ENCODE results near the gene SHROOM1.

The SHROOM1 gene

DNA sequence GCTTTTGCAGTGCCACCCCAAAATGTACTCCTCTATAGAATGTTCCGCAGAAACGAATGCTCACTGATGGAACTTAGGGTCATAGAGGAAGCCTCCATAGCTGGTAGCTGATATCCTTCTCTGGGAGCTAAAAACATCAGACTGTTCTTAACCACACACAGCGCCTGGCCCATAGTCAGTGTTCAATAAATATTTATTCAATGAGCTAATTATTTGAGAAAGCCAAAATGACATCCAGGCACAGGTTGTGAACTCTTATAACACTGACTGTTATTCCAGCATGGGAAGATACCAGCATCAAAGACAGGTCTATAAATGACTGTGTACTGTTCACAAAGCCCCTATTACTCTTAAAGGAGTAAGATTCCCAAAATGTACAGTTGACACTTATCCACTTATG, 22.9 kb upstream of the SHROOM1 start:
- DNase-seq: no peak

DNA sequence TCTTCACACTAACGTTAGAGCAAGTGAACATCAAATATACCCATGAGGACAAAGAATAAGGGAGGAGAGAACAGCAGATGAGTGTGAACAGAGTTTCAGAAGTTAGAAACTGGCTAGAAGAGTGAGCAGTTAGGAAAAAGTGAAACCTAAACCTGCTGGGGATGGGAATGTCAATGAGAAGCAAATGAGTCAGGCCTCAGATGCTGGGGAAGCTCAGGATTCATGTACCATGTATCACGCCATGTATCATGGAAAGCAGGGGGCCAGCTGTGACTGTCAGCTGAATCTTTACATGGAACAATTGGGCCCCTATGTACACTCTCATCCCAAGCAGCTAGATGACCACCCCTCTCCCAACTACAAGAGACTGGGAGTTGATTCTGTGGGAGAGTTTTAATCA, 19.6 kb upstream of the SHROOM1 start:
- no peak for DNase-seq

DNA sequence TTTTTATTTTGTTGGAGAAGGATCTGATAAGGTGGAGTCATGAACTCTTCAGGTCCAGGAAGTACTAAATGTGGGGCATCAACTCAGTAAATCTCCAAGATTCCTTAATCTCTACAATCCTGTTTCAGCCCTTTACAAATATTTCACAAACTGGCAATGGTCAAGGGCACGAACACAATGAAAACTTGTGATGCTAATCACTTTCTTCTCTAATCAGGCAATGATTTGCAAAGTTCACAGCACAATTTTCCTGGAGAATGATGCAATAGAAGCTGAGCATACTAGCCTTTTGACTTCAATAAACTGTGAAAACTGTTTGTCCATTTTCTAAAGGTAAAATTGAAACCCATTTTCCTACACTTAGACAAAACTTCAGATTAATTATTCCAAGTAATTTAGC, 18.9 kb upstream of the SHROOM1 start:
- DNase-seq: no peak

DNA sequence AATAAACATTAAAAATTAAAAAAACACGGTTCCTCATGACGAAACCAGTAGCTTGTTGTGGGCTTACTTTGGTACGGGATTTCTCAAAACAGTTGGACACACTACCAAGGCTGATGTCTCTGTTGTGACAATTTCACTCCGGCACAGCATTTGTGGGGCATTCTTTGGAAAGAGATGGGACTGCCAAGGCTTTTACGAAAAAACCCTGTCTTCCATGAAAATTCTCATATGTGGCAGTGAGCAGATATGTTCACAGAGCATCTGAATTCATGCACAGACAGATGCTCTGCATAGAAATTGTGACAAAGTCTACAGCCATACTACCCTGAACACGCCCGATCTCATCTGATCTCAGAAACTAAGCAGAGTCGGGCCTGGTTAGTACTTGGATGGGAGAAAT, 17.8 kb upstream of the SHROOM1 start:
- no peak for DNase-seq

DNA sequence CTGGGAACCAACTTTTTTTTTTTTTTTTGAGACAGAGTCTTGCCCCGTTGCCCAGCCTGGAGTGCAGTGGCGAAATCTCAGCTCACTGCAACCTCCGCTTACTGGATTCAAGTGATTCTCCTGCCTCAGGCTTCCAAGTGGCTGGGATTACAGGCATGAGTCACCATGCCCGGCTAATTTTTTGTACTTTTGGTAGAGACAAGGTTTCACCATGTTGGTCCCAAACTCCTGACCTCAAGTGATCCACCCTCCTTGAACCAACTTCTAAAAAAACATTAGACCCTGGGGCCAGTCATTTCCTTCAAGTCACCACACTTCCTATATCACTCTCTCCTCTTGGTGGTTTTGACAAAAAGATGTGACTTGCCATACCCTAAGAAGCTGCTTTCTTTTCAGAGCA, 10.9 kb upstream of the SHROOM1 start:
- DNase-seq: no peak

DNA sequence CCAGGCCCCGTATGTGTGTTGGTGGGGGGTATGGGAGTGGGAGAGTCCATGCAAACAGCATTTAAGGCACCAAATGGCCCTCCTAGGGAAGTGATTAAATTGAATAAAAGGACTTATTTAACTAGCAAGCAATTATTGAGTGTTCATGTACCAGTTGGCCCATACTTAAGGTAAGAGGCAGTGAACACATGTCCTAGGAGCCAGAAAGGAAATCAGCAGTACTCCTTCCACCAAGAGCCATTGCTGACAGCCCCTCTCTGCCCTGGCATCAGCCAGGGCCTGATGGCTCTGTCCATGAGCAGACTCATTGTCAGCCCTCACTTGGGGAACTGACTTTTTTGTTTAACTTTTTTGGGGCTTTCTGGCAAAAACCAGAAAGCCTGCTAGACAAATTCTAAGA, 10.4 kb upstream of the SHROOM1 start:
- DNase-seq: no peak

DNA sequence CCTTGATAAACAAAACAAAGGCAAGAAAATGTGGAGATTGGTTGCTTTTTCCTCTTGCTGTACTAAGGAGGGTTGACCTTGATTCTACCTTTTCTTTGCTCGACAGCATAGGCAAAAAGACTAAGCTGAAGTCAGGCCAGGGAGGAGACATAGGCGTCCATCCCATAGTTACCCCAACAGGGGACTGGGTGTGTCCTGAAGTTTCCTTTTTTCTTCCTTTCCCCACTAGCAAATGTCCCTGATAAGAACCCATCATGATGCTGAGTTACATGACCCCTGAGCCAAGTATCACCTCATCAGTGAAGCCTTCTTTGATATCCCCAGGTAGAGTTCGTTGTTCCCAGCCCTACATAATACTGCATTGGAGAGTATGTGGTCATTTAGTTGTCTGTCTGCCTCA, 9.9 kb upstream of the SHROOM1 start:
- DNase-seq: no peak

DNA sequence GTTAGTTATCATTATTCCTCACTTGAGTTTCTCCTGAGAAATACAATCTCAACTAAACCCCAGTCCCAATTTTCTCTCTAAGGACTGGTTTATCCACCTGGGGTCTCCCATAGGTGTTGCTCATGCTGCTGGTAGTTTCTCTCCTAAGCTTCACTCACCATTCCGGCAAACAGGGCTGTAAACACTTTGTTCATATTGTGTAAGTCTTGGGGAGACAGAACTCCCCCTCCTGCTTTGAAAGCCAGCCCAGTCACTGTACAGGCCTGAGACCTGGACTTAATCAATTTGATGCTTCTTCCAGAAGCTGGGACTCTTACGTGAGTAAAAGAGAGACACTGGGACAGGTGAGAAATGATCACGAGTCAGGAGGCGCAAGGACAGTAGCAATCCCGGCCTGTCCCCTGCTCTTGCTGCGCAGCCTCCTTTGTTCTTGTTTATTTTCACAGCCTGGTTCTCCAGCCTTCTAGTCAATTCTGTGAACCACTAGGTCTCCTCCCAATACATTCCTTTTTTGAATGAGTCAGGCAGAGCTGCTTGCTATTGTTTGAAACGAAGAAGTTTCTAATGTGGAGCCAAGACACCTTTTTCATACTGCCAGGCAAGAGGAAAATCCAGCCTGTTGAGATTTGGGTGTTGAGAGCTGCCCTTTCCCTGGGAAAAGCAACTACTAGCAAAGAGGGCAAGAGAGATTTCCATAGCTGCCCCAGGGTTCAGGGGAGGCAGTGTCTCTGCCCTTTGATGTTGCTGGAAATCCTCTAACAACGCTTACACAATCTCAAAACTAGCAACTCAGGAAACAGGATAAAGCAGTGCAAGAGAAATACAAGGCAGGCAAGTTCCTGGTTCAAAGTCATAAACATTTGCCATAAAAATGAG, 9.2 kb upstream of the SHROOM1 start:
- DNase-seq: no peak

DNA sequence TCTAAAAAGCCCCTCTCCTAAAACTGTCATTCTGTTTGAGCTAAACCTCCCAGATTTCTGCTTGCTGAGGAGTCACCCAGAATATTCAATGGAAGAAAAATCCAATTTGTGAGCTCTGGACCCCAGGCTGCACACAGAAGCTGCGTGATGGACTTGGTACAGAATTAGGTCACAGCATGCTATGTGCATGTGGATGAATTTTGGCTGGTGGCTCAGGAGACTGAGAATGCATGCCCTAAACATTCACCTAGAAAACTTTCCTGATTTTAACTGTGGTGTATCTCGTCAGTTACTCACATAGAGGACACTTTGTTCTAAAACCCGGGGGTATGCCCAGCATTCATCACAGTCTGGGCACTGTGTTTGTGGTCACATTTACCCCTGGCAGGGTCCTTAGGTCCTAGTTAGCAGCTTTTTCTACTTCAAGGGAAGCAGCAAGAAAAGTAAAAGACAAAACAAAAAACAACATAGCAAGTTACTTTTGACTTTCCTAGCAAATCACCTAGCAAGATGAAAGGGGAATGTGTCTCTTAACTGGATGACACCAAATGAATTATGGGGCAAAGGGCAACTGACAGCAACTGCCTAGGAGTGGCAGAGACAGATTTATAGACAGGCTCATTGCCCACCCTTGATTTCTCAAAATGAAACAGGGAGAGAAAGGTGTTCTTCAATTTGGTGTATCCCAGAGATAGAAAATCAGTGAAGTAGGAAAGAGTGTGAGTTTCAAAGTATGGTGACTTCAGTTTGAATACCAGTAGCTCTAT, 8.3 kb upstream of the SHROOM1 start:
- DNase-seq: no peak

DNA sequence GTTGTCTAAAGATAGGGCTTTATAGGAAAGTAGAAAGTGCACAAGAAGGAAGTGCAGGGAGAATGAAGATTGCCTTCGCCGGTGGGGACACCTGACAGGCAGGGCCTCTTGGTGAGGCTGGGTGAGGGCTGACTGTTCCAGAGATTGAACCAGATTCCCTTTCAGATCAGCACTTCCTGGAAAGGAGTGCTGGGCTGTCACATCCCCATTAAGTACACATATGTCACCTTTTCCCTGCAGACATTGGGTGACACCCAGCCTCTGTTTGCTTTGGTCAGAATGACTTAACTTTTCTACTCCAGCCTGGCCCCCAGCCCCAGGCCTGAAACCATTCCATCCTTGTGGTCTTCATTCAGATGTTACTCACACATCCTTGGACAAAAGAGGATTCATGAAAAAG, 7.4 kb upstream of the SHROOM1 start:
- no peak for DNase-seq

DNA sequence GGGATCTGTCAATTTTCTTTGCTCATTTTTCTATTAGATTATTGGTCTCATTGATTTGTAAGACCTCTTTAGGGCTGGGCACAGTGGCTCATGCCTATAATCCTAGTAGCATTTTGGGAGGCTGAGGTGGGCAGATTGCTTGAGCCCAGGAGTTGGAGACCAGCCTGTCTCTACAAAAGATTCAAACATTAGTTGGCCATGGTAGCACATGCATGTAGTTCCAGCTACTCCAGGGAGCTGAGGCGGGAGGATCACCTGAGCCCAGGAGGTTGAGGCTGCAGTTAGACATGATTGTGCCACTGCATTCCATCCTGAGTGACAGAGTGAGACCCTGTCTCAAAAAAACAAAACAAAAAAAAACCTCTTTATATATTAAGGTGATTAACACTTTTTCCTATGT, 6.4 kb upstream of the SHROOM1 start:
- no peak for DNase-seq

DNA sequence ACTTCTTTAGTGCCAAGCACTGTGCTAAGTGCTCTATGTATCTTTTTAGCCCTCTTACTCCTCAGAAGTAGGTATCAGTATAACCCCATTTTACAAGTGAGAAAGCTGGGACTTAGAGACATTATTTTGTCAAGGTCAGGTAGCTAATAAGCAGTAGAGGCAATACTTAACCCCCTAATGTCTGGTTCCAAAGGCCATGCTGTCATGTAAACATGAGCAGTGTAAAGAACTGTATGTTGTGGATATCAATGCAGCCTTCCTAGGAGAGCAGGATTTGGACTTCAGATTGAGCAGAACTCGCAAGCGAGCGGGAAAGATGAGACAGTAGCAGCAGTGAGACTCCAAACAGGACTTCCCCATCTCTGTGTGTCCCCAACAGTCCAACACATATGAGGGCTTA, 3.6 kb upstream of the SHROOM1 start:
- no peak for DNase-seq

DNA sequence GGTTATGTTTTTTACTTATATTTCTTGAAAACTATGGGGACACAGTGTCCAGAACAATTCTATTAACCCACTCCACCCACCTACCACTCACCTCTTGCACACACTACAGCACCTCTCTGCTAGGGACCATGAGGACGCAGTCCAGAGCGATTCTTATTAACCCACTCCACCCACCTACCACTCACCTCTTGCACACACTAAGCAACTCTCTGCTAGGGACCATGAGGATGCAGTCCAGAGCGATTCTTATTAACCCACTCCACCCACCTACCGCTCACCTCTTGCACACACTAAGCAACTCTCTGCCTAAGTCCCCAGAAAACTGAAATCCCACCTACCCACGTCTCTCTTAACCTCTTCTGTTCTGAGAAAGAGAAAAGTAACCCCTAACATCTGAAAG, 2.2 kb upstream of the SHROOM1 start:
- no peak for DNase-seq

DNA sequence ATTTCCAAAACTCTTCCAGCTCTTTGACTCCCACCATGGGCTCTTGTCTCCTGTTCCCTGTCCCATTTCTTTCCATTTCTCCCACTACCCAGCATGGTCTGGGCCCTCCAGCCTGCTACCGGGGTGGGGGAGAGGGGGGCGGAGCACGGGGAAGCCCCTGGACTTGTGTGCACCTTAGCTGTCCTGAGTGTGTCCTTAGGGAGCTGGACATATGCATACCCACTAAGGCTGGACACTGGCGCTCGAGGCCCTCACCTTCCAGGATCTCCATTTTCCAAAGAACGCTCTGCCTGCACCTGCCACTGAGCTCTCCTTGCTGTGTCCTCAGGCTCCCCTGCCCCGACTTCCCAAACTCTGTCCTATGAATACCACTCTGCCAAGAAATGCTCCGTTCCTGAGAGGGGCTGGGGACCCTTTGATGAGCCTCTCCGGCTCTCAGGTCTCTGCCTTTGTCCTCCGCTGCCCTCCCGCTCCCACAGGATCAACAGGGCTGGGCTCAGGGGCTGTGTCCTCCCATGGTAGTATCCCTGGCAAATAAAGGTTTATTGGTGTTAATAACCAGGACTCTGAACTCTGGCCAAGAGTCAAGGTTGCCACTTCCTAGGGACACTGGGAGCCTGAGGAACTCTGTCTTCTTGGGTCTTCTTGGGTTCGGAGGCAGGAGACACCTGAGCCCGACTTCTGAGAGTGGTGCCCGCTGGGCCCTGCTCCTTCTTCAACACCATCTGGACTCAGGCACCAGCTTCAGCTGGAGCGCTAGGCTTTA, 831 bp upstream of the SHROOM1 start:
- DNase-seq: no peak

DNA sequence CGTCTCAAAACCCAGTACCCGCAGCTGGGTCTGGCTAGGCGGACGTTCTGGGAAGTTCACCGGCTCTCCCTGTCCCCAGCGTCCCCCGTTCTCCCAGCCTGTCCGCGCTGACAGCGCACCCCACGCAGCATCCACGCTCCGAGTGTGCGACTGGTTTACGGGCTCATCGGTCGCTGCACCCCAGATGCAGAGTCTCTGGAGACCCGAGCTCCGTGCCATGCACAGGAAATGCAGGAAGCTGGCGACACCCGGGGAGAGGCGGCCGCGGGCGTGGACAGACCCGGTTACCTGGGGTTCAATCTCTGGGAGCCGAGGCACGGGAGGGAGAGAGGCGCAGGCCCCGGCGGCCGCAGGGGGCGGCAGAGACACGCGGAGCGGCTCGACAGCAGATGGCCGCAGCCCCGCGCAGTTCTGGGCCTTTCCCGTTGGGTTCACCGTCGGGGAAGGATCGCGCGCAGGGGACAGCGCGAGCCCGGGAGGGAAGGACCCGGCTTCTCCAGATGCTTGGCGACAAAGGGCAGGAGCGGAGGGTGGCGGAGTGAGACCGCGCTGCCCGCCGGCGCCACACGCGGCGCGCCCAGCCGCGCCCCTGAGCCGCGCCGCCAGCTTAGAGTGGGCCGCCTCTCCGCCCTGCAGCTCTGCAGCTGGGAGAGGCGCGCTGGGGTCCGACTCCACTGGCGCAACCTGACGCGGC, 558 bp downstream of the SHROOM1 start:
- peak; percentile 53 for DNase-seq

DNA sequence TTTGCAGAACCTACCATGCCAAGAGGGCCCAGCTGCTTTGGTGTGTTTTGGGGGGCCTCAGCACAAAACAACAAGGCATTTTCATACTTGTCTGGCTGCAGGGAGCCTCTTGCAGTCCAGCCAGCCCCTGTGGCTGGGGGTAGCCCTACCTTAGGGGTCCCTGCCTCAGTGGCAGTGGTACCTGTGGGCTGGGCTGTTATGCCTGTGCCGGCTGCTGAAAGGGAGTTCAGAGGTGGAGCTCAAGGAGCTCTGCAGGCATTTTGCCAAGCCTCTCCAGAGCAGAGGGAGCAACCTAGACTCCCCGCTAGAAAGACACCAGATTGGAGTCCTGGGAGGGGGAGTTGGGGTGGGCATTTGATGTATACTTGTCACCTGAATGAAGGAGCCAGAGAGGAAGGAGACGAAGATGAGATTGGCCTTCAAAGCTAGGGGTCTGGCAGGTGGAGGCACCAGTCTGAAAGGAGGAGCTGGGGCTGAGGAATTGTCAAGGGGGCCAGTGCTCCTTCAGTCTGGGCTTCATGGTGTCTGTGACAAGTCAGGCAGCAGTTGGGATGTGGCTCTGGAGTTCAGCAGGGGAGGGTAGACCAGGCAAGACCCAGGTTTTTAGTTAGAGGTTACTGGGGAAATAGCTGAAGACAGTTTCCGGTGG, 1.5 kb downstream of the SHROOM1 start:
- no peak for DNase-seq

DNA sequence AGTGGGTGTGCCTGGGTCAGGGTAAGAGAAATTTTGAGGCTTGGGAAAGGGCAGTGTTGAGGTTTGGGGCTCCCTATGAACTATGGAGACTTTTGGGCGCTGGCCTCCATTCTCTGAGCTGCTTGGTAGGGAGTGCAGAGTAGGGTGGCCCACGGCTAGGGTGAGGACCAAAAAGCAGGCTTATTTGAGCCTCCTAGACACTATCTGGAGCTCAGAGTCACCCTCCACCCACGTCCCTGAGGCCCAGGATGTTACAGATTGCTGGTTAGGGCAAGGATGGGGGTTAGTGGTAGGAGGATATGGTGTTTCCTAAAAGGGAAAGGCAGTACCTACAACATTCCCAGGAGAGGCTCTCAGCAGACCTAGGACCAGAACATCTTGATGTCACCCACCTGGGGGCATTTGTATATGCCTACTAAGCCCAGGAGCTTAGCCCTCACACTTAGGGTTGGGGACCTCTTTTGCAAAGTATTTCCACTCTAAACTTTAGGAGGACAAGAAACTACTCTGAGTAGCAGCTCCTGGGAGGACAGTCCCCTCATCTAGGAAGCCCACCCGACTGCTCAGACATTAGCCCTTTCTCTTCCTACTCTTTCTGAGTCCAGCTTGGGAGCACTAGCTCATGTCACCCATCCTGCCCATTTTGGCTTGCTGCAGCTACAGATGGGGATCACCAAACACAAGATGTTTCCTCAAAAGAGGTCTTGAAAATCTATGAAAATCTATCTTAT, 2.3 kb downstream of the SHROOM1 start:
- no peak for DNase-seq

DNA sequence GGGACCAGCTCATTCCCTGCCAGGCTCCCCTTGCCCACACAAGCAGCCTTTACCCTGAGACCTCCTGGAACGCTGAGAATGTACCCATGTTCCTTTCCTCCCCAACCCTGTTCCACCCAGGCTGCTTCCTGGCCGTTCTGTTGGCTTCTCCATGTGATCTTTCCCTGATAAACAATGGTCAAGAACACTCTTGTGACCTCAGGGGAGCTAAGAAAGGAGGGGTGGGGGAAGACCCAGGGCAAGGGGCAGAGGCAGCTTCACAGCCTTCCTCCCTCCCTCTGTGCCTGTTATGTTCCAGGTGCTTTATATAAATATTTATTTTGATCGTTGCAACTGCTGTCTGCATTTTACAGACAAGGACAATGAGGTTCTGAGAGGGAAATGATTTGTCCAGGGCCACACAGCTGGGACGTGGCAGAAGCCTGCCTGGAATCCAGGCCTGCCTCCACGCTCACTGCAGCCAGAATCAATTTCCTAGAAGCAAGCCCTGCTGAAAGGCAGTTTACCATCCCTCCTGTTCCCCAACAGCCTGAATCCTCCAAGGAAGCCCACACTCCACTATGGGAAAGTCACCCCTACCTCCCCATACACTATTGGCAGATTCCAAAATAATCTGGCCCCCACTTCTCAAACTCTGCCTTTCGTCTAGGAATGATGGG, 3.9 kb downstream of the SHROOM1 start:
- DNase-seq: no peak

DNA sequence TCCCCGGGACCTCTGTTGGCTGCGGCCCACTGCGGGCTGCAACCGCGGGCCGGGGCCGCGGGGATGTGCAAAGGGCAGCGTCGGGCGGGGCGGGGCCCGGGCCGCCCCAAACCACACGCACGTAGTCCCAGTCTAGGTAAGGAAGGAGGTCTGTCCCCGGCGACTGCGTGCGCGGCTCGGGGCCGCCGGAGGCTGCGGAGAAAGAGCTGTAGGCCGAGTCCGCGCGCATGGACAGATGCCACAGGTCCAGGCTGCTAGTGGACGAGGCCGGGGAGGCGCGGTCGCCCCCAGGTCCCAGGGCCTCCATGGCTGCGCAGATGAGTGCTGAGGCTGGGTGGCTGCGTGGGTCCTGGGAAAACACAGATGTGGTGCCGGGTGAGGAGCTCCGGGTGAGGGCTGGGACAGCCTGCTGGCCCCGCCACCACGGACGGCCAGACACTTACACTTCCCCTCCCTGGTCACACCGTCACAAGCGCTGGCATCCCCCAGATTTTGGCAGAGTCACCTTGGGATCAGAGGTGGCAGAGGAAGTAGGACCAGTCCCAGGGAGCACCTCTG, 4.5 kb downstream of the SHROOM1 start:
- no peak for DNase-seq

DNA sequence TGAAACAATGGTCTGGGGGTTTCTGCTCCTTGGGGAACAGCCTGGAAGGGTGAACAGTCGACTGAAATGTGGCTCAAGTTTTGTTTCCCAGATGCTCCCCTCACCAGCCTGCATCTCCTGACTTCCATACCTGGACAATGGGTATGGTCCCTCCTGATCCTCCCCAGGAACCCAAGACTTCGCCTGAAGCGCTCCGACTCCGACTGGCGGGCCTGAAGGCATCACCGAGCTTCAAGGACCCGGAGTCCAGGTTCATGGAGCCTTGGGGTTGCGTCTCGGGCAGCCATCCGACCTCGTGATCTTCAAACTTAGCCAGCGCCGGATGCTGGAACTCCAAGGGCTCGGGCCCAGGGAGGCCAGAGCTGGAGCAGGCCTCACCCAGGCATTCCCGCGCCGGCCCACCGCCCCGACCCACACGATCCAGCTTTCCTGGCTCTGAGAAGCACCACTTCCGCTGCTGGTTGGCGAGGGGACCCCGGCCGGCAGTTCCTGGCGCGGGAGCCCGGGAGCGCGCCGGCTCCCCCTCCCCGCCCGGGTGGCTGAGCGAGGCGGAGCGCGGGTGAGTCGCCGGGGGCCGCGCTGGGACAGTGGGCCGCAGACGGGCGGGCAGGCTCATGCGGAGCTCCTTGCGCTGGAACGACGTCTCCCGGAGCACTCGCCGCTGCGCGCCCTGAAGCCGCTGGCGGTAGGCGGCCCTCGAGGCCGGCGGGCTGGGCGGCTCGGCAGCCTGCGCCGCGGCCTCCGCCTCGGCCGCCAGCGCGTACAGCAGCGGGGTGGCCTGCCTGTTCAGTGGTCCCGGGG, 5.2 kb downstream of the SHROOM1 start:
- DNase-seq: no peak

Data from effector CD4-positive, alpha-beta T cell (primary cell).